ENCODE measurements around the gene MROH7. TPM values are rescaled to one million over a fixed set of nuclear protein-coding genes. Genes with fewer than 3 reads are reported as not detected.
"Not testable (repeated sequence)": the region's sequence is repeated elsewhere in the genome, so short reads cannot be mapped to it uniquely, and the experiment has no call there.

Gene MROH7
- total RNA-seq, 2 donors from 2014 or later: 3.6 to 4.5 TPM

DNA sequence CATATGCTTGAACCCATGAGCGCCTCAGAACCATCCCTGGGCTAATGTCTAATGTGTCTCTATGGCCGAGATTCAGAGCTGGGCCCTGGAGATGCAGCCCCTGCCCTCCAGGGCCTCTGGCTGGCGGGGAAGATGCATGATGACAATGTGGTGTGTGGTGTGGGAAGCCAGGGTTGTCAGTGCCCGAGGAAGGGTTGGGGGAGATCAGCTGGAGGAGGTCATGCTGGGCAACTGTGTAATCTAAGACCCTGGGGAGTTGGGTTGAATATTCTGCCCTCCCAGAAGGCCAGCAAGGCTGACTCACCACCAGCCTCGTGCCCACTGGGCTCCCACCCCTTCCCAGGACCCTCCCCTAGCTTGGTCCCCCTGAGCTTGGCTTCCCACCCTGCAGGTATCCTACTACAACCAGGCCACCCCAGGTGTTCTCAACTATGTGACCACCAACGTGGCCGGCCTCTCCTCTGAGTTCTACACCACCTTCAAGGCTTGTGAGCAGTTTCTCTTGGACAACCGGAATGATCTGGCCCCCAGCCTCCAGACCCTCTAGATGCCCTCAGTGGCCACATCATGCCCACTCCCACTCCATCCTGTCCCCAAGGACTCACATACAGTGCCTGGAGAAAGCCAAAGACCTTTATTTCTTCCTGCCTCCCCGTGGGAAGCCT, 32.9 kb upstream of the MROH7 start:
- DNase-seq (no peak), ATAC-seq (no peak)
- intact Hi-C loops (cut with DNase I): no loop called here

DNA sequence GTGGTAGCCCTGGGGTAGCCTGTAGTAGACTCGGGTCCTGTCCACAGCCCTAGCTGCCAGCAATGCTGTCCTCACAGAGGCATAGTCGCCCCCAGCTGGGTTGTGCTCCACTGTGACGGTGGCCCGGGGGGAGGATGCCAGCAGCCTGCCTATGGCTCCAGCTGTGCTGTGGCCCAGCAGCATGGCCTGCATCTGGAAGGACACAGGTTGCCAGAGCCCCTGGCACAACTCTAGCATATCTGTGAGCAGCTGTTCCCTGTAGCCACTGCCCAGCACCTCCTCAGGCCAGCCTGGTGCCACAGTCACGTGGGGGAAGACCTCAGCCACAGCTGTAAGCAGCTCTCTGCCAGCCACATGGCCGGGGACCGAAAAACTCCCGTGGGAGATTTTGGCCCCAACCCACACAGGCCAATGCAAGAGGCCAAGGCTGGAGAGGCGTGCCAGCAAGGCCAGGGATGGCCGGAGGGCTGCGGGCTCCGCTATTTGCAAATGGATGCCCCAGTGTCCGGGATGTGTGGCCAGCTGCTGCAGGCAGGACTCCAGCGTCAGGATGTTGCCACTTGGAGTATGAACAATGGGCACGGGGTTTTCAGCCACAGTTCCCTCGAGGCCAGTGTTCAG, 32.2 kb upstream of the MROH7 start:
- intact Hi-C loops (cut with DNase I): no loop called here
- DNase-seq (no peak), ATAC-seq (peak; percentile 11 to 86)

DNA sequence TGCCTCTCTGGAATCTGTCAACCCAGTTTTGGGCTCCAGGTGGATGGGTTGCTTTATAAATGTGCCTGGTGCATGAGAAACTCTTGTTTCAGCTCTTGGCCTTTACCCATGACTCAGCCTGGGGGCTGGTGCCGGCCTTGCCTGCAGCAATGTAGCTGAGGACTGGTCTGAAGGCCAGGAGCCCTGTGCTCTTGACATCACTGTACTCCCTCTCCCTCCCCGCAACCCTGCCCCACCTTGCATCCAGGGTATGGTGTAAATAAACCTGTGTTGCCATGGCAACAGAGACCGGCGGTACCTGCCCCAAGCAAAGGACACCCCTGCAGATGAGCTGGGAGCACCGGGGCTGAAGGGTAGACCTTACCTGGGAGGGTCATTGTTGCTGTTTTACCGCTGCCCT, 31.5 kb upstream of the MROH7 start:
- no peak for ATAC-seq
- intact Hi-C loops (cut with DNase I): no loop called here
- DNase-seq: no peak

DNA sequence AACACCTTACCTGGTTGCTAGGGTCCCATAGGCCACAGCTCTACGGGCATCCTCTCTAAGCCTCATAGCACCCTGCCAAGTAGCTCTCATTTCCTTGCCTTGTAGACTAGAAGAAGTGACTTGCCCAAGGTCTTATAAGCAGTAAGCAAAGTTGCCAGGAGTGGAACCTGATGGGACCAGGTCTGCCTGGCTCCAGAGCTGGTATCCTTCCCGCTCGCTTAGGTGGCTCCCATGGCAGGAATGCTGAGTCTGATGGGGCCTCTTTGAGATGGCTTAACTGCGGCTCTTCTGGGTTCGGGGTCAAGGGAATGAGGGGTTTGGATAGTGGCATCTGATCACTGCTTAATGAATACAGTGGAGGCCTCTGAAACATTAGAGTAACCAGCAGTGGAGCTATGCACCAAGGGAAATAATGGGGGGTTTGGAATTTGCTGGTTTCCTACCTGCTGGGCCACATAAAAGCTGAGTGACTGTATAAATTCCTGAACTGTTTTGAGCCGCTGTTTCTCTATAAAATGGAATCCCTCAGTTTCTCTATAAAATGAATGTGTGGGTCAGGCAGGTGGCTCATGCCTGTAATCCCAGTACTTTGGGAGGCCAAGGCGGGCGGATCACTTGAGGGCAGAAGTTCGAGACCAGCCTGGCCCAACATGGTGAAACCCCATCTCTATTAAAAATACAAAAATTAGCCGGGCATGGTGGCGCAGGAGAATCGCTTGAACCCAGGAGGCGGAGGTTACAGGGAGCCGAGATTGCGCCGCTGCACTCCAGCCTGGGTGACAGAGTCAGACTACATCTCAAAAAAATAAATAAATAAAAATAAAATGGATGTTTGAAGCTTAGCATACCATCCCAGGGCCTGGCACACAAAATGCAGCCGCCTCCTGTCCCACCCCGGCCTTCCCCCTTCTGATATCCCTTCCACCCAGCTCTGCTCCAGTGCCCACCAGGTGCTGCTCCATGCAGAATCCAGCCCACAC, 30.7 kb upstream of the MROH7 start:
- intact Hi-C loops (cut with DNase I): no loop called here
- ATAC-seq (no peak), DNase-seq (no peak)

DNA sequence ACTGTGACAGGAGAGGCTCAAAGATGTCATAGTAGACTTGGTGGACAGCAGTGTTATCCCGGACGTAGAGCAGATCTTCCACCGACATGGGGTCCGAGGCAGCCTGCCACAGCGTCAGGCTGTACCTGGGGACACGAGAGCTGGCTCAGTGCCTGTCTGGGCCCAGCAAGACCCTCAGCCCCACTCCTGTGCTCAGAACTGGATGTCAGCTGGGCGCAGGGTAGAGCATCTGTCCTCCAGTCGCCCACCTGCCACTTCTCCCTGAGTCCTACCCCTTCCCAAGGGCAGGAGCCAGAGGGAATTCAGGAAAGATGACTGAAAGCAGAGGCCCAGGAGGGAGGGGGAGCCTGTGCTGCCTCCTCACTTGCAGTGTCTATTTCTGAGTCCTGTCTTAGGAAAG, 30.0 kb upstream of the MROH7 start:
- intact Hi-C loops (cut with DNase I): no loop called here
- ATAC-seq (no peak), DNase-seq (no peak)

DNA sequence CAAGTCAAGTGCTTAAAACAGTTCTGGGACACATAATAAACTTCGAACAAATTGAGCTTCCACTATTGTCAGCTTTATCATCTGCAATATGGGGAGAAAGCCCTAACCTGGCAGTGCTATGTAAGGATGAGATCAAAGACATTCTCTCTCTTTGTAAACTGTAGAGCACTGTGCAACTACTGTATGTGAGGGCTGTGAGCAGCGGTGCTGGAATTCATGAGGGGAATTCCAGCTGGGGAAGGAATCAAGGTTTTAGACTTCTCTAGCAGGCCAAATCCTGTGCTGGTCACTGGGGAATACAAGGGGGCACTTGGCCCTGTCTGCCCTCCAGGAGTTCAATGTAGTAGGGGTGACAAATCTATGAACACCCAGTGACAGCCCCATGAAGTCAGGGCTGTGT, 27.6 kb upstream of the MROH7 start:
- DNase-seq (no peak), ATAC-seq (no peak)
- intact Hi-C loops (cut with DNase I): no loop called here

DNA sequence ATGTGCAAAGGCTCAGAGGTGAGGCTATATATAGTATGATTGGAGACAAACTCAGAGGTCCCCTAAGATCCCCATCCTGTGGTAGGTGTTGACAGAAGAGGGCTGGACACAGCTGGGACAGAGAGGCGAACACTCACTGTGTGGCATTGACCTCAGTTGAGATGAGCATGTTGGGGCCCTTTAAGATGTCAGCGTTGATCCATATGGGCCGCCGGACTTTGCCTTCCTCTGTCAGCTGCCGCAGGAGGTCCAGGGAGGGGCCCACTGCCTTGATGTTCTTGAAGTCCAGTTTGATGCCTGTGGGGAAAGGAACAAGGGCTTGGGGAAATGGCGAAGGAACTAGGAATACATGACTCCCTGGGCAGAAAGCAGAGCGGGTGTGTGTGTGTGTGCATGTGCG, 27.0 kb upstream of the MROH7 start:
- DNase-seq (no peak), ATAC-seq (no peak)
- intact Hi-C loops (cut with DNase I): no loop called here

DNA sequence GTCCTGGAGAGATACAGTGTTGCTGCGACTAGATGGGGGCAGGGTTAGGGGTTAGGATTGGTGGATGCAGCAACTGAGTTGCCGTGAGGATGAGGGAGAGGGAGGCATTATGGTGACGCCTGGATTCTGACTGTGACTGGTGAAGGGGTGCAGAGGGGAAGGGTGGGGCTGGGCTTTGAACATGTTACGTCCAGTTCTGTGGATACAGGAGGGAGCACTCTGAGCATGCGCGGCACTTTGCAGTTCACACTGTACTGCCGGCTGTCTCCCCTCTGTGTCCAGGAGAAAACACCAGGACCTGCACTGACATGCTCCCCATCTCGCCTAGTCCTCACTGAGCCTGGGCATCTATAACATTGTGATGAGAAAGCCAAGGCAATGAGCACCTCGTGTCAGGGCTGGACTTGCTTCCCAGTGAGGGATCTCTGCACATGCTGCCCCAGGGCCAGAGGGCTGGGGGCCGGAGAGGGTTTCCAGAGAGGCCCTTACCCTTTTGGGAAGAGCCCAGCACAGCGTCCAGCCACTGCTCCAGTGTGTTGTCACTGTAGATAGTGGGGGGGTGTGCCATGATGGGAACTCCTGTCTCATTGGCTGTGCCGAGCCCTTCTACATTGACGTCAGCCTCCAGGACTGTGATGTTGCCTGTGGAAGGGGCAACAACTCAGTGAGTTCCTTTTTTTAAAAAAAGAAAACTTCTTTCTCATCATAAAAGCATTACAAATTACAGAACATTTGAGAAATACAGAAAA, 25.9 kb upstream of the MROH7 start:
- DNase-seq: no peak
- peak; percentile 53 to 59 for ATAC-seq
- intact Hi-C loops (cut with DNase I): no loop called here

DNA sequence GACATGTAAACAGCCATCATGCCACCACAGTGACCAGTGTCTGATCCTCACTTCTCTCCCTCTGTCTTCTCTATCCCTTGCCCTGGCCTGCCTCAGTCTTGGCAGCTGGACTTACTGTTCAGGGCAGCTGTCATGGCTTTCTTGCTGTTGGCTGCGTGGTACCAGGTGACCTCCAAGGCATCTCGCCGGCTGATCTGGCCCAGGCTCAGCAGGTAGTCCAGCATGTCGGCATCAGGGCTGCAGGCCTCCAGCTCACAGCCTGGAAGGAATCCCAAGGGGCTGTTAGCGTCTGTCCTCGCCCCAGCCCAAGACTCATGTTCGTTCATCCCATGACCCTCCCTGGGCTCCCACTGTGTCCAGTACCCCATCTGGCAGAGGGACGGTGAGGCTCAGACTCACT, 21.8 kb upstream of the MROH7 start:
- ATAC-seq (no peak), DNase-seq (no peak)
- intact Hi-C loops (cut with DNase I): no loop called here

DNA sequence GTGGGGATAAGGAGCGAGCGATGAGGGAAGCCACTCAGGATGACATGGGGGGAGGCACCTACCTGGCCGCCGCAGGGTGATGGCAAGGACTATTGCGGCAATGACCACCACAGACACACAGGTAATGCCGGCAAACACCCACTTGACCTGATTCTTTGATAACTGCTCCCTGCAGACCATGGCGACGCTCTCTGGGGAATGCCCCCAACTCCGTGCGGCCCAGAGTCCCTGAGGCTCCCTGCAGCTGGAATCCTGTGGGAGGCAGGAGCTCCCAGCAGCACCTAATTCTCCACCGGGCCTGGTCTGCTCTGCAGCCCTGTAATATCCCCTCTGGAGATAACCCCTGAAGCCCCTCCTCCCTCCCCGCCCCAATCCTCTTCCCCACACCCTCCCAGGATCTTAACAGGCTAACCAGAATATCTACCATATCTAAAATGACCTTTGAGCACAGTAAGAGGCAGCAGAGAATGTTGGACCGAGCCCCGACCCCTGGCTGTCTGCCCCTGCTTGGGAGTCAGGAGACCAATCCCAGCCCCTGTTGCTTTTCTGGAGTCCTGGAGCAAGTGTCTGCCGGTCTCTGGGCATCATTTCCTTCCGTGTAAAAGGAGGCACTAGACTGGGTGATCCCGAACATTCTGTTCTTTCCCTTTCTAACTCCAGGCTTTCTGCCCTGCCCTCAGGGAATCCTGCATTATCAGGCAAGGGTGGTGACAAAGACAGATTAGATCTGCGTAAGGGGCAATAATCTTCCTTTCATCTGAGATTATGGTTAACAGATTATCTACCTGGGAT, 18.2 kb upstream of the MROH7 start, which contains the start of gene FAM151A:
Gene FAM151A (minus strand): TSS at position 310 of the 792 bp plus-strand sequence. CDS start 130 bp downstream, at position 180.
- no peak for DNase-seq
- peak; percentile 44 to 64 for ATAC-seq

DNA sequence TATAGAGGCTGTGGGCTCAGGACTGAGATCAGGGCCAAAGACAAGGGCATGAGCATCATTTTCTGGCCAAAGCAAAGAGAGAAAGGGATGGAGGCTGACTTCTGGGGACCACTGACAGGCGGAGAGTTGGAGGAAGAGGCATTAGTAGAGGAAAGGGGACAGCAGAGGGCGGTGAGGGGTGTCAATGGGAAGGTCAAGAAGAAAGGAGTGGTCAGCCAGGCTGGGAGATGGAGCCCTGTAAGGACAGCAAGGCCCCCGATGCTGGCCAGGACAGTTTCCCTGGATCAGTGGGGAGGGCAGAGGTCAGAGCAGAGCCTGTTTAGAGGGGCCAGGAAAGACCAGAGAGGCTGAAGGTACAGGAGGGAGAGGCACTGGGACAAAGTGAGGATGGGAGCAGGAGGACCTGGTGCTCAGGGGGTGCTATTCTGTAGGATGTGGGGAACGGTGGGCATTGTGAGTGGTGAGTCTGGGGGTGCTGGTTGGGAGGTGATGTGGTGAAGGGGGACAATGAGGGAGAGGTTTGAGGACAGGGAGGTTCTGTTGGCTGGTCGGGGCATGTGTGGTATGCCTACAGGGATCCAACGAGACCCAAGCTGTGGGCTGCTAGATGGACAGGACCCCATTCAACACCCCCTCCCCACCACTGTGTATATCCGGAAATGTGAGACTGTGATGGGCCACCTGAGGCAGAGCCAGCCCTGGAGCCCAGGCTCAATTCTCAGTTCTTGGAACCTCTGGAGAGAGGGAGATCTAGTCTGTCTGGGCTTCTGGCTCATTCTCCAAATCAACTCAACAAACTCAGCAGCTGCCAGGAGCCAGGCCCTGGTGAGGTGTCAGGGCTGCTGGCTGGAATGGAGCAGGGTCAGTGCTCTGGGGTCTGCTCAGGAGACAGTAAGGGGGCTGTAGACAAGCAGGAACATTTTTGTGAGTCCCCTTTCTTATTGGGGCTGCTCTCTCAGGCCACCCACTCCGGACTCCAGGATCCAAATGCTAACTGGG, 16.8 kb upstream of the MROH7 start:
- ATAC-seq (peak; percentile 12 to 75), DNase-seq (no peak)
- intact Hi-C loops (cut with DNase I): no loop called here

More for the DNA sequence above, 18.2 kb upstream of the MROH7 start, which contains the start of gene FAM151A:
- intact Hi-C loops (cut with DNase I): no loop called here

DNA sequence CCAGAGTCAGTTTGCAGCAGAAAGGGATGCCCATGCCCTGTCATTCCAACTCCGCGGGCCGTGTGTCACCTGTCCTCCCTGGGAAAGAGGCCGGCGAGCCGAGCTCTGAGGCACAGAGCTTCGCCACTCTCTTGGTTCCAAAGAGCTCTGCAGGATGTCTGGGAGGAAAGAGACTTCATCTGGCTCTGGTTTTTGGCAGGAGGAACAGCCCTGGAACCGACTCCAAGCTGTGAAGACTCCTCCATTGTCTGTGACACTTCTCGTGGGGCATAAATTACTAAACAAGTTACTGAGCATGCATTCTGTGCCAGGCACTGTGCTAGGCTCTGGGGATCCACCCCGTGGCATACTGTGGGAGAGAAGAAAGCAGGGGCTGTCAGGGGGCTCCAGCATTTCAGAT, 14.4 kb upstream of the MROH7 start:
- DNase-seq: no peak
- intact Hi-C loops (cut with DNase I): no loop called here
- no peak for ATAC-seq

DNA sequence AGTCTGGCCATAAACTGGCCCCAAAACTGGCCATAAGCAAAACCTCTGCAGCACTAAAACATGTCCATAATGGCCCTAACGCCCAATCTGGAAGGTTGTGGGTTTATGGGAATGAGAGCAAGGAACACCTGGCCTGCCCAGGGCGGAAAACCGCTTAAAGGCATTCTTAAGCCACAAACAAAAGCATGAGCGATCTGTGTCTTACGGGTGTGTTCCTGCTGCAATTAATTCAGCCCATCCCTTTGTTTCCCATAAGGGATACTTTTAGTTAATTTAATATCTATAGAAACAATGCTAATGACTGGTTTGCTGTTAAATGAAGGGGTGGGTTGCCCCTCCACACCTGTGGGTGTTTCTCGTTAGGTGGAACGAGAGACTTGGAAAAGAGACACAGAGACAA, 5.8 kb upstream of the MROH7 start:
- intact Hi-C loops (cut with DNase I); ATAC-seq; DNase-seq: not testable (repeated sequence)

DNA sequence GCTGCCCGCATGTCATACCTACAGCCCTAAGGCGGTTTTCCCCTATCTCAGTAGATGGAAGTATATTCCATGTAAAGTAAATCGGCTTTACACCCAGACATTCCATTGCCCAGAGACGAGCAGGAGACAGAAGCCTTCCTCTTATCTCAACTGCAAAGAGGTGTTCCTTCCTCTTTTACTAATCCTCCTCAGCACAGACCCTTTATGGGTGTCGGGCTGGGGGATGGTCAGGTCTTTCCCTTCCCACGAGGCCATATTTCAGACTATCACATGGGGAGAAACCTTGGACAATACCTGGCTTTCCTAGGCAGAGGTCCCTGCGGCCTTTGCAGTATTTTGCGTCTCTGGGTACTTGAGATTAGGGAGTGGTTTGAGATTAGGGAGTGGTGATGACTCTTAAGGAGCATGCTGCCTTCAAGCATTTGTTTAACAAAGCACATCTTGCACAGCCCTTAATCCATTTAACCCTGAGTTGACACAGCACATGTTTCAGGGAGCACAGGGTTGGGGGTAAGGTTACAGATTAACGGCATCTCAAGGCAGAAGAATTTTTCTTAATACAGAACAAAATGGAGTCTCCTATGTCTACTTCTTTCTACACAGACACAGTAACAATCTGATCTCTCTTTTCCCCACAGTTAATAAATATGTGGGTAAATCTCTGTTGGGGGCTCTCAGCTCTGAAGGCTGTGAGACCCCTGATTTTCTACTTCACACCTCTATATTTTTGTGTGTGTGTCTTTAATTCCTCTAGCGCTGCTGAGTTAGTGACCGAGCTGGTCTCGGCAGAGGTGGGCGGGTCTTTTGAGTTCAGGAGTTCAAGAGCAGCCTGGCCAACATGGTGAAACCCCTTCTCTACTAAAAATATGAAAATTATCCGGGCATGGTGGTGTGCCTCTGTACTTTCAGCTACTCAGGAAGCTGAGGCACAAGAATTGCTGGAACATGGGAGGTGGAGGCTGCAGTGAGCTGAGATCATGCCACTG, 4.8 kb upstream of the MROH7 start:
- ATAC-seq; DNase-seq; intact Hi-C loops (cut with DNase I): not testable (repeated sequence)

DNA sequence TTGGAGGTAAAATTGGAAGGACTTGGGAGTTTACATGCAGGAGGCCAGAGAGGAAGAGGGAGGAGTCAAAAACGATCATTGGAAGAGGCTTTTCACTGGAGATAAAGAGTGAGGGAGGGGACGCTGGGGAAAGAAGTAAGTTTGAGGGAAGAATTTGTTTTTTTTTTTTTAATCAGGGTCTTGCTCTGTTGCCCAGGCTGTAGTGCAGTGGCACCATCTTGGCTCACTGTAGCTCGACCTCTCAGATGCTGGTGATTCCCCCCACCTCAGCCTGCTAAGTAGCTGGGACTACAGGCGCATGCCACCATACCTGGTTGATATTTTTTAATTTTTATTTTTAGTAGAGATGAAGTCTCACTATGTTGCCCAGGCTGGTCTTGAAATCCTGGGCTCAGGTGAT, 1.2 kb upstream of the MROH7 start:
- no peak for ATAC-seq
- no peak for DNase-seq
- intact Hi-C loops (cut with DNase I): no loop called here

DNA sequence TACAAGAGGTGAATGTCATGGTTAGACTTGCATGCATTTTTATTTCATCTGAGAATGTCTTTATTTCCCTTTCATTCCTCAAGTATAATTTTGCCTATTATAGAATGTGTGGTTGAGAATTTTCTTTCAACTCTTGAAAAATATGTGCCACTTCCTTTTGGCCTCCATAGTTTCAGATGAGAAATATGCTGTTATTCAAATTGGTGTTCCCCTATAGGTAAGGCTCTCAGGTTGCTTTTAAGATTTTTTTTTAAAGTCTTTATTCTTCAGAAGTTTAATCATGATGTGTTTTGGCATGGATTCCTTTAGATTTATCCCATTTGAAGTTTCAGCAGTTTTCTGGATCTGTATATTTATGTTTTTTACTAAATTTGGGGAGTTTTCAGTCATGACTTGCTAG, 2.1 kb downstream of the MROH7 start:
- intact Hi-C loops (cut with DNase I): no loop called here

More for the DNA sequence above, 2.1 kb downstream of the MROH7 start:
- no peak for DNase-seq
- no peak for ATAC-seq
